MM.1S (cell line): ENCODE data around the gene PASK.

Experiments used
- DNase-seq: peaks from one replicate; pipeline ENCODE4 v3.0.0-alpha.2; 2015
- H2AFZ ChIP-seq: fragments of 300-600 bp; sonication (generic); 2 replicates; pipeline ENCODE4 v1.6.0; 2016; ENCODE audit warnings: antibody characterized with exemption, low read length
- H3F3A ChIP-seq: fragments of 300-600 bp; sonication (generic); 2 replicates; pipeline ENCODE4 v1.6.1; 2016; ENCODE audit warnings: mild to moderate bottlenecking, antibody characterized with exemption, low read length, moderate library complexity, mixed read lengths; ENCODE audit not compliant: insufficient read depth
- H3K27ac ChIP-seq: fragments of 300-600 bp; sonication (generic); 2 replicates; pipeline ENCODE4 v1.5.1; 2016; ENCODE audit warnings: mild to moderate bottlenecking, low read length
- H3K27me3 ChIP-seq: fragments of 300-600 bp; sonication (generic); replicated peaks from 2 replicates; pipeline ENCODE4 v1.6.0; 2016; ENCODE audit warnings: low read length; ENCODE audit not compliant: insufficient read depth
- H3K36me3 ChIP-seq: fragments of 300-600 bp; sonication (generic); replicated peaks from 2 replicates; pipeline ENCODE4 v1.6.1; 2016; ENCODE audit warnings: mild to moderate bottlenecking, low read length, mixed read lengths; ENCODE audit not compliant: insufficient read depth
- H3K4me1 ChIP-seq: fragments of 300-600 bp; sonication (generic); 2 replicates; pipeline ENCODE4 v1.6.1; 2016; ENCODE audit warnings: low read length, mixed read lengths
- H3K4me2 ChIP-seq: fragments of 300-600 bp; sonication (generic); 2 replicates; pipeline ENCODE4 v1.6.0; 2016; ENCODE audit warnings: low read depth, low read length
- H3K4me3 ChIP-seq: fragments of 300-600 bp; sonication (generic); 2 replicates; pipeline ENCODE4 v1.5.1; 2016; ENCODE audit warnings: low read length, mixed read lengths
- H3K79me2 ChIP-seq: fragments of 300-600 bp; sonication (generic); 2 replicates; pipeline ENCODE4 v1.6.1; 2016; ENCODE audit warnings: mixed run types, low read length, mixed read lengths
- H3K9ac ChIP-seq: fragments of 300-600 bp; sonication (generic); 2 replicates; pipeline ENCODE4 v1.6.1; 2016; ENCODE audit warnings: low read length, mixed read lengths
- H3K9me2 ChIP-seq: fragments of 300-600 bp; sonication (generic); replicated peaks from 2 replicates; pipeline ENCODE4 v1.6.1; 2016; ENCODE audit warnings: mild to moderate bottlenecking, low read length, mixed read lengths; ENCODE audit not compliant: insufficient read depth
- H3K9me3 ChIP-seq: fragments of 300-600 bp; sonication (generic); replicated peaks from 2 replicates; pipeline ENCODE4 v1.6.1; 2016; ENCODE audit warnings: mild to moderate bottlenecking, low read length, mixed read lengths; ENCODE audit not compliant: insufficient read depth
- H4K20me1 ChIP-seq: fragments of 300-600 bp; sonication (generic); 2 replicates; pipeline ENCODE4 v1.6.1; 2016; ENCODE audit warnings: mild to moderate bottlenecking, low read length, moderate library complexity, mixed read lengths; ENCODE audit not compliant: insufficient read depth
- EZH2 ChIP-seq: fragments of 300-600 bp; sonication (generic); optimal IDR thresholded peaks from 2 replicates; pipeline ENCODE3; 2017; ENCODE audit warnings: low read depth, mild to moderate bottlenecking, antibody characterized with exemption, low read length, mixed read lengths
- EZH2phosphoT487 ChIP-seq: fragments of 300-600 bp; sonication (generic); IDR thresholded peaks from 2 replicates; pipeline ENCODE4 v1.6.1; 2018; ENCODE audit warnings: antibody characterized with exemption, low read length
- TF ChIP-seq, protein P1 (sequence below): fragments of 300-600 bp; sonication (generic); IDR thresholded peaks from 2 replicates; pipeline ENCODE4 v1.5.1; 2016; ENCODE audit warnings: antibody characterized with exemption, low read length, mixed read lengths

PASK gene

DNA sequence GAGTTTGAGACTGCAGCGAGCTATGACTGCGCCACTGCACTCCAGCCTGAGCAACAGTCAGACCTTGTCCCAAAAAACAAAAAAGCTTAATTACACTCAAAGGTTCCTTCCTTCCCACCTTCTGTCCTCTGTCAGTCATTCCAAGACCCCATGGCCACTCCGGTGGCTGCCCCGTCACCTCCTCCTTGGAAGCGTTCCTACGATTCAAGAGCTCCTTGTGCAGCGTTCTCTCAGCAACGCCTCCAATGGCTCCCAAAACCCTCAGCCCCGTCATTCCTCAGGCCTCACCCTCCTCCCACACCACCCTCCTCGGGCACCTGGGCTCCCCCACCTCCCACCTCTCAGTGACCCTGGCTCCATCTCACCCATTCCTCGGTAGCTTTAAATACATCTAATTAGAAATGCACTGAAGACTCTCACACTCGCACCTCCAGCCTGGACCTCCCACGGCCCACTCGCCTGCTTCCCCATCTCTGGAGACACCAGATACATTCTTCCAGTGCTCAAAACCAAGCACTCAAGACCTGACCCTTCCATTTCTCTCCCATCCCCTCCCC lies 8.0 kb downstream of the PASK start:
- Histone ChIP-seq H3K9me2 (no peaks in the 10 kb centered on the region), H3K9me3 (no peaks in the 10 kb centered on the region), H3K27ac (no peak overlapping the region), H3K9ac (no peak overlapping the region), H3K4me3 (no peak overlapping the region), H3K79me2 (no peaks in the 10 kb centered on the region), H3F3A (no peaks in the 10 kb centered on the region), H3K4me2 (no peak overlapping the region), H3K27me3 (no peaks in the 10 kb centered on the region), H3K36me3 (no peaks in the 10 kb centered on the region), H4K20me1 (no peaks in the 10 kb centered on the region), H2AFZ (no peak overlapping the region), H3K4me1 (no peaks in the 10 kb centered on the region)
- TF ChIP-seq, protein P1, sequence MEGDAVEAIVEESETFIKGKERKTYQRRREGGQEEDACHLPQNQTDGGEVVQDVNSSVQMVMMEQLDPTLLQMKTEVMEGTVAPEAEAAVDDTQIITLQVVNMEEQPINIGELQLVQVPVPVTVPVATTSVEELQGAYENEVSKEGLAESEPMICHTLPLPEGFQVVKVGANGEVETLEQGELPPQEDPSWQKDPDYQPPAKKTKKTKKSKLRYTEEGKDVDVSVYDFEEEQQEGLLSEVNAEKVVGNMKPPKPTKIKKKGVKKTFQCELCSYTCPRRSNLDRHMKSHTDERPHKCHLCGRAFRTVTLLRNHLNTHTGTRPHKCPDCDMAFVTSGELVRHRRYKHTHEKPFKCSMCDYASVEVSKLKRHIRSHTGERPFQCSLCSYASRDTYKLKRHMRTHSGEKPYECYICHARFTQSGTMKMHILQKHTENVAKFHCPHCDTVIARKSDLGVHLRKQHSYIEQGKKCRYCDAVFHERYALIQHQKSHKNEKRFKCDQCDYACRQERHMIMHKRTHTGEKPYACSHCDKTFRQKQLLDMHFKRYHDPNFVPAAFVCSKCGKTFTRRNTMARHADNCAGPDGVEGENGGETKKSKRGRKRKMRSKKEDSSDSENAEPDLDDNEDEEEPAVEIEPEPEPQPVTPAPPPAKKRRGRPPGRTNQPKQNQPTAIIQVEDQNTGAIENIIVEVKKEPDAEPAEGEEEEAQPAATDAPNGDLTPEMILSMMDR, result no peak
- TF ChIP-seq EZH2phosphoT487, result no peak
- no peak for DNase-seq

GRCh38 chr2:241140445-241140840 lies 8.8 kb downstream of the PASK start:
- Histone ChIP-seq H3K9me3 (no peaks in the 10 kb centered on the region), H4K20me1 (no peaks in the 10 kb centered on the region), H3K79me2 (no peaks in the 10 kb centered on the region), H3K4me2 (no peak overlapping the region), H3K36me3 (no peaks in the 10 kb centered on the region), H3F3A (no peaks in the 10 kb centered on the region), H3K9me2 (no peaks in the 10 kb centered on the region), H3K27ac (no peak overlapping the region), H3K4me3 (no peak overlapping the region), H3K27me3 (no peaks in the 10 kb centered on the region), H3K4me1 (no peaks in the 10 kb centered on the region), H2AFZ (no peak overlapping the region), H3K9ac (no peak overlapping the region)
- no peak for DNase-seq
- TF ChIP-seq, protein P1, result no peak
- TF ChIP-seq EZH2 (no peak), EZH2phosphoT487 (no peak)

DNA sequence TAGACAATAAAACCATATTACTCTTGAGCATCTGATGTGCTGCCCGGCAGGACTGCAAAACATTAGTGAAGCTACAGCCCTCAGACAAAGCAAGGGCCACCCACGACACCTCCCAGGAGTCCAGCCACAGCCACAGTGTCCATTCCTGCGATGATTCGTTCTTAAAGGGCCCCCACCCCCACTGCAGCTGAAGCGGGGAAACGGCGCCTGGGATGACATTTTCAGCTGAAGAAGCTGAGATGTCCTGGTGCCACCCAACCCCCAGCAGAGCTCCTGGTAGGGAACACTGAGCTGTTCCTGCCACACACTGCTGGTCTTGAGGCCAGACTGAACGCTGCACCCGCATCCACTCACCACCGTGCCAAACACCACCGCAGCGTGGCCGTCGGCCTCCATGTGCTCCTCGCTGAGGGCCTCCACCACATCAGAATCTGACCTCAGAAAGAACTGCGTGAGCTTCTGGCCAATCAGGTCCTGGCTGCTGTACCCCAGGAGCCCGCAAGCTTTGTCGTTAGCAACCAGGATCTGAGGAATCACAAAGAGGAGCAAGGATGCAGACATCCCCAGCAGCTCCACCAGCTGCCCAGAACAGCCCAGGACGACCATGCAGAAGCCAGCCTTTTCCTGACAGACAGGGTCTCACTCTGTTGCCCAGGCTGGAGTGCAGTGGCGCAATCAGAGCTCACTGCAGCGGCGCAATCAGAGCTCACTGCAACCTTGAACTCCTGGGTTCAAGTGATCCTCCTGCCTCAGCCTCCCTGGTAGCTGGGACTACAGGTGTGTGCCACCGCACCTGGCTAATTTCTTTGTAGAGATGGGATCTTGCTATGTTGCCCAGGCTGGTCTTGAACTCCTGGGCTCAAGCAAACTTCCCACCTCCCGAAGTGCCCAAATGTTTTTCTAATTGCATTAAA lies 9.5 kb downstream of the PASK start:
- Histone ChIP-seq H3F3A (no peaks in the 10 kb centered on the region), H3K4me3 (no peak overlapping the region), H3K9me3 (no peaks in the 10 kb centered on the region), H2AFZ (no peak overlapping the region), H3K9ac (no peak overlapping the region), H3K36me3 (no peaks in the 10 kb centered on the region), H3K4me2 (no peak overlapping the region), H3K9me2 (no peaks in the 10 kb centered on the region), H3K27me3 (no peaks in the 10 kb centered on the region), H3K79me2 (no peaks in the 10 kb centered on the region), H4K20me1 (no peaks in the 10 kb centered on the region), H3K4me1 (no peaks in the 10 kb centered on the region), H3K27ac (no peak overlapping the region)
- DNase-seq, result no peak
- TF ChIP-seq EZH2phosphoT487 (no peak), EZH2 (no peak)
- TF ChIP-seq, protein P1, result no peak
